OCI-LY1 (cell line): ENCODE results near the gene CCDC117.
"Not testable (repeated sequence)": the region's sequence is repeated elsewhere in the genome, so short reads cannot be mapped to it uniquely, and the experiment has no call there.

Source experiments
- H2AFZ ChIP-seq: fragments of 200-600 bp; sonication (generic), shearing (Covaris generic); 2 replicates; pipeline ENCODE4 v1.6.0; 2014; ENCODE audit warnings: antibody characterized with exemption, mild to moderate bottlenecking, low read length
- H3F3A ChIP-seq: fragments of 200-600 bp; sonication (generic), shearing (Covaris generic); 2 replicates; pipeline ENCODE4 v1.6.0; 2014; ENCODE audit warnings: mild to moderate bottlenecking, antibody characterized with exemption, low read length, moderate library complexity; ENCODE audit not compliant: insufficient read depth
- H3K27ac ChIP-seq: fragments of 200-600 bp; sonication (generic); 2 replicates; pipeline ENCODE4 v1.5.1; 2014; ENCODE audit warnings: low read length, mixed run types, mild to moderate bottlenecking, low read depth; ENCODE audit not compliant: poor library complexity, severe bottlenecking
- H3K27me3 ChIP-seq: fragments of 200-600 bp; sonication (generic); 2 replicates; pipeline ENCODE4 v1.6.0; 2014; ENCODE audit warnings: antibody characterized with exemption, mild to moderate bottlenecking, low read length, moderate library complexity; ENCODE audit not compliant: insufficient read depth
- H3K36me3 ChIP-seq: fragments of 200-600 bp; sonication (generic); 2 replicates; pipeline ENCODE4 v1.6.1; 2014; ENCODE audit warnings: mild to moderate bottlenecking, antibody characterized with exemption, low read length, moderate library complexity, mixed read lengths; ENCODE audit not compliant: insufficient read depth
- H3K4me1 ChIP-seq: fragments of 200-600 bp; sonication (generic); 2 replicates; pipeline ENCODE4 v1.5.1; 2014; ENCODE audit warnings: mild to moderate bottlenecking, low read length, moderate library complexity; ENCODE audit not compliant: insufficient read depth, severe bottlenecking
- H3K4me2 ChIP-seq: fragments of 200-600 bp; sonication (generic), shearing (Covaris generic); 2 replicates; pipeline ENCODE4 v1.6.1; 2014; ENCODE audit warnings: low read length
- H3K4me3 ChIP-seq: fragments of 200-600 bp; sonication (generic); 2 replicates; pipeline ENCODE4 v1.5.1; 2014; ENCODE audit warnings: low read length, low read depth, mild to moderate bottlenecking, mixed read lengths; ENCODE audit not compliant: poor library complexity, severe bottlenecking
- H3K79me2 ChIP-seq: fragments of 200-600 bp; shearing (Covaris generic); 2 replicates; pipeline ENCODE4 v1.6.1; 2016; ENCODE audit warnings: mixed run types, low read length, mixed read lengths; ENCODE audit not compliant: insufficient read depth
- H3K9ac ChIP-seq: fragments of 200-600 bp; sonication (generic), shearing (Covaris generic); 2 replicates; pipeline ENCODE4 v1.6.1; 2014; ENCODE audit warnings: mild to moderate bottlenecking, low read length, mixed read lengths
- H3K9me2 ChIP-seq: fragments of 200-600 bp; sonication (generic), shearing (Covaris generic); 2 replicates; pipeline ENCODE4 v1.6.1; 2014; ENCODE audit warnings: low read depth, mild to moderate bottlenecking, low read length, mixed read lengths
- H3K9me3 ChIP-seq: fragments of 200-600 bp; shearing (Covaris generic); 2 replicates; pipeline ENCODE4 v1.6.1; 2014; ENCODE audit warnings: low read length, mixed read lengths
- H4K20me1 ChIP-seq: fragments of 200-600 bp; sonication (generic), shearing (Covaris generic); 2 replicates; pipeline ENCODE4 v1.6.0; 2016; ENCODE audit warnings: mild to moderate bottlenecking, low read length; ENCODE audit not compliant: insufficient read depth
- EZH2 ChIP-seq: fragments of 200-600 bp; sonication (generic), shearing (Covaris generic); IDR thresholded peaks from 2 replicates; pipeline ENCODE4 v1.8.0; 2017; ENCODE audit warnings: borderline replicate concordance, mixed run types, mild to moderate bottlenecking, antibody characterized with exemption, low read length, moderate library complexity, mixed read lengths
- TF ChIP-seq, protein P1 (sequence below): fragments of 200-600 bp; sonication (generic), shearing (Covaris generic); IDR thresholded peaks from 2 replicates; pipeline ENCODE4 v1.5.1; 2017; ENCODE audit warnings: mild to moderate bottlenecking, antibody characterized with exemption, low read length, moderate library complexity, mixed read lengths

Gene CCDC117

DNA sequence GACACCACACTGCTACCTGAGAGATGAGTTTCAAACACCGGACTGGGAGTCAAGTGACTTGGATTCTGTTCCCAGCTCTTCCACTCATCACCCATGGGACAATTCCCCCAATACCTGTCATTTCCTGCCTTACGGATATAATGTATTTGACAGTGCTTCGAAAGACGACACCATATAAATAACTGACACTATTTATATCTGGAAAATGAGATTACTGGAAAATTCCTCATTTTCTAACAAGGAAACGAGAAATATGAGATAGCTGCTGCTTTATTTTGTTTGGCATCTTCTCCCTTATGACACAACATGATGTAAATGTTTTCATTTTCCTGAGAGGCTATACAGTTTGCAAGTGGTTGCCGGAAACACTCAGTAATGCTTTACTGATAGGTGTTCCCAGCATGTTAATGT is 22.0 kb upstream of the CCDC117 start:
- H3K27me3 ChIP-seq, result no peaks in the 10 kb centered on the region
- H2AFZ ChIP-seq, result no peak overlapping the region
- no peak overlapping the region for H3K27ac ChIP-seq
- no peaks in the 10 kb centered on the region for H3F3A ChIP-seq
- H3K36me3 ChIP-seq, result peaks cover 47% of the 10 kb centered on the region
- no peaks in the 10 kb centered on the region for H3K4me1 ChIP-seq
- TF ChIP-seq, protein P1, sequence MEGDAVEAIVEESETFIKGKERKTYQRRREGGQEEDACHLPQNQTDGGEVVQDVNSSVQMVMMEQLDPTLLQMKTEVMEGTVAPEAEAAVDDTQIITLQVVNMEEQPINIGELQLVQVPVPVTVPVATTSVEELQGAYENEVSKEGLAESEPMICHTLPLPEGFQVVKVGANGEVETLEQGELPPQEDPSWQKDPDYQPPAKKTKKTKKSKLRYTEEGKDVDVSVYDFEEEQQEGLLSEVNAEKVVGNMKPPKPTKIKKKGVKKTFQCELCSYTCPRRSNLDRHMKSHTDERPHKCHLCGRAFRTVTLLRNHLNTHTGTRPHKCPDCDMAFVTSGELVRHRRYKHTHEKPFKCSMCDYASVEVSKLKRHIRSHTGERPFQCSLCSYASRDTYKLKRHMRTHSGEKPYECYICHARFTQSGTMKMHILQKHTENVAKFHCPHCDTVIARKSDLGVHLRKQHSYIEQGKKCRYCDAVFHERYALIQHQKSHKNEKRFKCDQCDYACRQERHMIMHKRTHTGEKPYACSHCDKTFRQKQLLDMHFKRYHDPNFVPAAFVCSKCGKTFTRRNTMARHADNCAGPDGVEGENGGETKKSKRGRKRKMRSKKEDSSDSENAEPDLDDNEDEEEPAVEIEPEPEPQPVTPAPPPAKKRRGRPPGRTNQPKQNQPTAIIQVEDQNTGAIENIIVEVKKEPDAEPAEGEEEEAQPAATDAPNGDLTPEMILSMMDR, result no peak
- no peak for TF ChIP-seq EZH2
- no peak overlapping the region for H3K4me2 ChIP-seq
- H3K9ac ChIP-seq, result no peak overlapping the region
- H4K20me1 ChIP-seq, result no peaks in the 10 kb centered on the region
- no peaks in the 10 kb centered on the region for H3K79me2 ChIP-seq
- H3K9me3 ChIP-seq, result no peaks in the 10 kb centered on the region
- no peaks in the 10 kb centered on the region for H3K9me2 ChIP-seq
- no peak overlapping the region for H3K4me3 ChIP-seq

DNA sequence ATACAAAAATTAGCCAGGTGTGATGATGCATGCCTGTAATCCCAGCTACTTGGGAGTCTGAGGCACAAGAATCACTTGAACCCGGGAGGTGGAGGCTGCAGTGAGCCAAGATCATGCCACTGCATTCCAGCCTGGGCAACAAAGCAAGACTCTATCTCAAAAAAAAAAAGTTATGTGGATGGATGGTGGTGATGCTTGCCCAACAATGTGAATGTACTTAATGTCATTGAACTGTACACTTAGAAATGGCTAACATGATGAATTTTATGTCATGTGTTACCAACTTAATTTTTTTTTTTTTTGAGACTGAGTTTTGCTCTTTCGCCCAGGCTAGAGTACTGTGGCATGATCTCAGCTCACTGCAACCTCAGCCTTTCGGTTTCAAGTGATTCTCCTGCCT is 18.0 kb upstream of the CCDC117 start:
- H3F3A ChIP-seq, H3K27me3 ChIP-seq, H3K9me3 ChIP-seq, H3K9ac ChIP-seq, H3K4me1 ChIP-seq, H3K27ac ChIP-seq, H3K4me2 ChIP-seq, H3K79me2 ChIP-seq, H2AFZ ChIP-seq, H3K9me2 ChIP-seq, H4K20me1 ChIP-seq, H3K4me3 ChIP-seq: not testable (repeated sequence)
- H3K36me3 ChIP-seq, result peaks cover 11% of the 10 kb centered on the region

DNA sequence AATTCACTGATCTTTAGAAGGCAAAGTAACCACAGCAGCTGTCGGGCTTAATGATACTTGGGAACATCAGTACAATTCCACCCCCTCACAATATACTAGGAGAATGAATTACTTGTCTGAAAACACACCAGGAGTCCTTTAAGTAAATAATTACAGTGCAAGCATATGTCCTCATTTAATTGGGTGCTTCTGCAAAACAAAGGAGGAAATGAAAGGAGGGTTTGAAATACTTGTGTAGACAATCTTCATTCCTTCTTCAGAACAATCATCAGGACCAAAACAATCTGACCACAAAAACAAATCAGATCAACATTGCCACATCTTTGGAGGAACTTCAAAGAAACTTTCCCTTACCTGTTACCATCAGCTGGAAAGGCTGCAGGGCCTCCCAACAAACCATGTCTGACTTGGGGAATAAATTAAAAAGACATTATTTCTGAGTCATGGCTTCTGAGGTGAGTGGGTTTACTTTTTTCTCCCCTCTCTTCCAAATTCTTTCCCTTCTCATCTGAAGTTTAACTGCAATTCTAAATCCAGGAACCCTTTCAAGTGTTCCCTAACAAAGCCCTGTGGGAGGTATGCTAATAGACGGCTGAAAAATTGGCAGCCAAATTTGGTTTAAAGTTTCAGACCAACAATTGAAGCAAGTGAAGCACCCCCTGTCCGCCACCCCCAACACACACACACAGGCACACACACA is 12.5 kb upstream of the CCDC117 start:
- TF ChIP-seq EZH2, result no peak
- TF ChIP-seq, protein P1, result no peak
- Histone ChIP-seq H3K27me3 (no peaks in the 10 kb centered on the region), H3K4me1 (peaks cover 12% of the 10 kb centered on the region), H3K36me3 (no peaks in the 10 kb centered on the region), H3K27ac (no peak overlapping the region), H4K20me1 (no peaks in the 10 kb centered on the region), H3K4me2 (peak overlapping the region; percentile 44), H3K9me2 (no peaks in the 10 kb centered on the region), H3K9me3 (no peaks in the 10 kb centered on the region), H3K4me3 (peak overlapping the region; percentile 17), H3F3A (no peaks in the 10 kb centered on the region), H3K9ac (no peak overlapping the region), H3K79me2 (no peaks in the 10 kb centered on the region), H2AFZ (0 out of 2 replicates have a peak overlapping the region, but pooled peaks have one; percentile 61)

DNA sequence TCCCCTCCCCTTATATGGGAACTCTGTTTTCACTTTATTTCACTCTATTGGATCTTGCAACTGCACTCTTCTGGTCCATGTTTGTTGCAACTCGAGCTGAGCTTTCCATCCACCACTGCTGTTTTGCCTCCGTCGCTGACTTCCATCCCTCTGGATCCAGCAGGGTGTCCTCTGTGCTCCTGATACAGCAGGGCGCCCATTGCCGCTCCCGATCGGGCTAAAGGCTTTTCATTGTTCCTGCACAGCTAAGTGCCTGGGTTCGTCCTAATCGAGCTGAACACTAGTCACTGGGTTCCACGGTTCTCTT is 11.1 kb upstream of the CCDC117 start:
- H3K79me2 ChIP-seq, result no peaks in the 10 kb centered on the region
- no peak overlapping the region for H3K9ac ChIP-seq
- H4K20me1 ChIP-seq, result no peaks in the 10 kb centered on the region
- H3K36me3 ChIP-seq, result no peaks in the 10 kb centered on the region
- no peaks in the 10 kb centered on the region for H3K9me3 ChIP-seq
- TF ChIP-seq, protein P1, result no peak
- no peak for TF ChIP-seq EZH2
- H3K4me3 ChIP-seq, result no peak overlapping the region
- H3K27me3 ChIP-seq, result no peaks in the 10 kb centered on the region
- no peak overlapping the region for H2AFZ ChIP-seq
- no peaks in the 10 kb centered on the region for H3F3A ChIP-seq
- H3K9me2 ChIP-seq, result no peaks in the 10 kb centered on the region
- H3K27ac ChIP-seq, result no peak overlapping the region
- H3K4me2 ChIP-seq, result no peak overlapping the region
- peaks cover 12% of the 10 kb centered on the region for H3K4me1 ChIP-seq

DNA sequence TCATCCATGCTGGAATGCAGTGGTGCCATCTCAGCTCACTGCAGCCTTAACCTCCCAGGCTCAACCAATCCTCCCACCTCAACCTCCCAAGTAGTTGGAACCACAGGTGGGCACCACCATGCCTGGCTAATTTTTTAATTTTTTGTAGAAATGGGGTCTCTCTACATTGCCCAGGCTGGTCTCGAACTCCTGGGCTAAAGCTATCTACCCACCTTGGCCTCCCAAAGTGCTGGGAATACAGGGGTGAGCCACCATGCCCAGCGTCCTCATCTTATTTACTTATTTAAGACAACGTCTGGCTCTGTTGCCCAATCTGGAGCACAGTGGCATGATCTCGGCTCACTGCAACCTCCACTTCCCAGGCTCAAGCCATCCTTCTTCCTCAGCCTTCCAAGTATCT is 10.5 kb upstream of the CCDC117 start:
- H3K27ac ChIP-seq, H3K9me3 ChIP-seq: not testable (repeated sequence)

More for the DNA sequence above, 10.5 kb upstream of the CCDC117 start:
- H3K4me3 ChIP-seq, H3K4me2 ChIP-seq, H3K36me3 ChIP-seq, H4K20me1 ChIP-seq, H3K79me2 ChIP-seq, H3K9me2 ChIP-seq, H3K27me3 ChIP-seq, H3F3A ChIP-seq, H3K9ac ChIP-seq, H2AFZ ChIP-seq: not testable (repeated sequence)
- peaks cover 12% of the 10 kb centered on the region for H3K4me1 ChIP-seq
